Activated T-cell treated with anti-CD3 and anti-CD28 coated beads, Interleukin-2, amount 50 U/mL, for 24 hours (primary cell): ENCODE measurements around the gene PGM1.

Source experiments
- DNase-seq: peaks from one replicate; pipeline ENCODE4 v3.0.0-alpha.2; 2020
- H3K27ac Mint-ChIP-seq: 2 replicates; pipeline ENCODE4 v1.8.0; 2020; ENCODE audit warnings: mild to moderate bottlenecking, mixed read lengths
- H3K27me3 Mint-ChIP-seq: 2 replicates; pipeline ENCODE4 v1.8.0; 2020; ENCODE audit warnings: mixed read lengths
- H3K36me3 Mint-ChIP-seq: 2 replicates; pipeline ENCODE4 v1.8.0; 2020; ENCODE audit warnings: low read depth, mixed read lengths
- H3K4me1 Mint-ChIP-seq: 2 replicates; pipeline ENCODE4 v1.8.0; 2020; ENCODE audit warnings: low read depth, mixed read lengths
- H3K4me3 Mint-ChIP-seq: 2 replicates; pipeline ENCODE4 v1.8.0; 2020; ENCODE audit warnings: mild to moderate bottlenecking, moderate library complexity, mixed read lengths
- H3K9me3 Mint-ChIP-seq: 2 replicates; pipeline ENCODE4 v1.8.0; 2020; ENCODE audit warnings: mixed read lengths

Gene PGM1

GRCh38 chr1:63674238-63674864 is 81.1 kb downstream of the PGM1 start:
- H3K4me1 Mint-ChIP-seq, result no peaks in the 10 kb centered on the region
- H3K27me3 Mint-ChIP-seq, result no peaks in the 10 kb centered on the region
- H3K4me3 Mint-ChIP-seq, result no peak overlapping the region
- H3K36me3 Mint-ChIP-seq, result no peaks in the 10 kb centered on the region
- no peak overlapping the region for H3K27ac Mint-ChIP-seq
- H3K9me3 Mint-ChIP-seq, result peaks cover 4% of the 10 kb centered on the region
- DNase-seq, result no peak

GRCh38 chr1:63674865-63675419 is 81.7 kb downstream of the PGM1 start:
- no peak overlapping the region for H3K27ac Mint-ChIP-seq
- H3K36me3 Mint-ChIP-seq, result no peaks in the 10 kb centered on the region

GRCh38 chr1:63675420-63675931 is 82.3 kb downstream of the PGM1 start:
- DNase-seq, result no peak
- Mint-ChIP-seq H3K4me3 (no peak overlapping the region), H3K27me3 (no peaks in the 10 kb centered on the region), H3K4me1 (no peaks in the 10 kb centered on the region), H3K9me3 (peaks cover 13% of the 10 kb centered on the region), H3K27ac (no peak overlapping the region), H3K36me3 (no peaks in the 10 kb centered on the region)

More at GRCh38 chr1:63674865-63675419, 81.7 kb downstream of the PGM1 start:
- no peak for DNase-seq
- Mint-ChIP-seq H3K4me1 (no peaks in the 10 kb centered on the region), H3K9me3 (peaks cover 9% of the 10 kb centered on the region), H3K27me3 (no peaks in the 10 kb centered on the region), H3K4me3 (no peak overlapping the region)

- no peak for DNase-seq
- Mint-ChIP-seq H3K36me3 (no peaks in the 10 kb centered on the region), H3K9me3 (peaks cover 13% of the 10 kb centered on the region), H3K27me3 (no peaks in the 10 kb centered on the region), H3K27ac (no peak overlapping the region), H3K4me1 (no peaks in the 10 kb centered on the region), H3K4me3 (no peak overlapping the region)
These were observed 84.3 kb downstream of the PGM1 start for GRCh38 chr1:63677497-63677896.

GRCh38 chr1:63678200-63678599 is 85.0 kb downstream of the PGM1 start:
- Mint-ChIP-seq H3K4me3 (no peak overlapping the region), H3K27ac (no peak overlapping the region), H3K4me1 (no peaks in the 10 kb centered on the region), H3K9me3 (peaks cover 13% of the 10 kb centered on the region), H3K27me3 (no peaks in the 10 kb centered on the region), H3K36me3 (no peaks in the 10 kb centered on the region)
- no peak for DNase-seq

- peaks cover 13% of the 10 kb centered on the region for H3K9me3 Mint-ChIP-seq
- no peak overlapping the region for H3K4me3 Mint-ChIP-seq
- no peak for DNase-seq
- no peaks in the 10 kb centered on the region for H3K27me3 Mint-ChIP-seq
- H3K36me3 Mint-ChIP-seq, result no peaks in the 10 kb centered on the region
- no peaks in the 10 kb centered on the region for H3K4me1 Mint-ChIP-seq
- no peak overlapping the region for H3K27ac Mint-ChIP-seq
These were observed 85.9 kb downstream of the PGM1 start for GRCh38 chr1:63679076-63679475.

- no peaks in the 10 kb centered on the region for H3K36me3 Mint-ChIP-seq
- no peaks in the 10 kb centered on the region for H3K27me3 Mint-ChIP-seq
- no peak overlapping the region for H3K27ac Mint-ChIP-seq
- no peaks in the 10 kb centered on the region for H3K4me1 Mint-ChIP-seq
- peaks cover 13% of the 10 kb centered on the region for H3K9me3 Mint-ChIP-seq
- no peak for DNase-seq
- no peak overlapping the region for H3K4me3 Mint-ChIP-seq
These were observed 86.4 kb downstream of the PGM1 start for GRCh38 chr1:63679589-63679988.

- Mint-ChIP-seq H3K36me3 (no peaks in the 10 kb centered on the region), H3K27me3 (peaks cover 7% of the 10 kb centered on the region), H3K4me3 (no peak overlapping the region), H3K27ac (no peak overlapping the region), H3K9me3 (peaks cover 13% of the 10 kb centered on the region), H3K4me1 (no peaks in the 10 kb centered on the region)
- no peak for DNase-seq
These were observed 89.7 kb downstream of the PGM1 start for GRCh38 chr1:63682936-63683335.

- Mint-ChIP-seq H3K27me3 (peaks cover 7% of the 10 kb centered on the region), H3K36me3 (no peaks in the 10 kb centered on the region), H3K27ac (no peak overlapping the region), H3K9me3 (peaks cover 13% of the 10 kb centered on the region), H3K4me1 (no peaks in the 10 kb centered on the region), H3K4me3 (no peak overlapping the region)
- no peak for DNase-seq
These were observed 90.5 kb downstream of the PGM1 start for GRCh38 chr1:63683759-63684158.

- no peaks in the 10 kb centered on the region for H3K4me1 Mint-ChIP-seq
- H3K4me3 Mint-ChIP-seq, result no peak overlapping the region
- H3K27me3 Mint-ChIP-seq, result peaks cover 7% of the 10 kb centered on the region
- no peak for DNase-seq
- no peaks in the 10 kb centered on the region for H3K9me3 Mint-ChIP-seq
- H3K27ac Mint-ChIP-seq, result no peak overlapping the region
- H3K36me3 Mint-ChIP-seq, result no peaks in the 10 kb centered on the region
These were observed 93.5 kb downstream of the PGM1 start for GRCh38 chr1:63686696-63687095.

- Mint-ChIP-seq H3K27me3 (peaks cover 7% of the 10 kb centered on the region), H3K9me3 (no peaks in the 10 kb centered on the region), H3K4me3 (no peak overlapping the region), H3K4me1 (peaks cover 1% of the 10 kb centered on the region), H3K27ac (no peak overlapping the region), H3K36me3 (no peaks in the 10 kb centered on the region)
- no peak for DNase-seq
These were observed 95.2 kb downstream of the PGM1 start for GRCh38 chr1:63688302-63688890.

- Mint-ChIP-seq H3K4me1 (peaks cover 1% of the 10 kb centered on the region), H3K27ac (no peak overlapping the region), H3K4me3 (no peak overlapping the region), H3K36me3 (no peaks in the 10 kb centered on the region), H3K9me3 (no peaks in the 10 kb centered on the region), H3K27me3 (peaks cover 7% of the 10 kb centered on the region)
- no peak for DNase-seq
These were observed 97.9 kb downstream of the PGM1 start for GRCh38 chr1:63690966-63691700.

- H3K27me3 Mint-ChIP-seq, result peaks cover 2% of the 10 kb centered on the region
- no peak overlapping the region for H3K4me3 Mint-ChIP-seq
- no peak for DNase-seq
- no peak overlapping the region for H3K27ac Mint-ChIP-seq
- H3K4me1 Mint-ChIP-seq, result peaks cover 1% of the 10 kb centered on the region
- no peaks in the 10 kb centered on the region for H3K36me3 Mint-ChIP-seq
- H3K9me3 Mint-ChIP-seq, result no peaks in the 10 kb centered on the region
These were observed 98.7 kb downstream of the PGM1 start for GRCh38 chr1:63691701-63692425.

GRCh38 chr1:63693944-63694571 is 100.8 kb downstream of the PGM1 start:
- no peaks in the 10 kb centered on the region for H3K36me3 Mint-ChIP-seq
- no peak overlapping the region for H3K4me3 Mint-ChIP-seq
- no peak overlapping the region for H3K27ac Mint-ChIP-seq
- H3K9me3 Mint-ChIP-seq, result no peaks in the 10 kb centered on the region
- H3K4me1 Mint-ChIP-seq, result peaks cover 1% of the 10 kb centered on the region
- no peak for DNase-seq
- H3K27me3 Mint-ChIP-seq, result no peaks in the 10 kb centered on the region
